ENCODE data around the gene GSTT2.

GSTT2 gene

GRCh38 chr22:24009227-24010017, 29.5 kb downstream of the GSTT2 start:
- no peak for DNase-seq

- DNase-seq: no peak
Measured at GRCh38 chr22:24010018-24010391, 30.1 kb downstream of the GSTT2 start.

GRCh38 chr22:24011735-24012068, 31.8 kb downstream of the GSTT2 start:
- DNase-seq: no peak

GRCh38 chr22:24016156-24016555, 36.2 kb downstream of the GSTT2 start:
- no peak for DNase-seq

- no peak for DNase-seq
Measured at GRCh38 chr22:24021304-24021703, 41.4 kb downstream of the GSTT2 start.

GRCh38 chr22:24023204-24023789, 43.4 kb downstream of the GSTT2 start:
- no peak for DNase-seq

GRCh38 chr22:24024354-24024753, 44.4 kb downstream of the GSTT2 start:
- no peak for DNase-seq

- no peak for DNase-seq
Measured at GRCh38 chr22:24025475-24025874, 45.5 kb downstream of the GSTT2 start.

- DNase-seq: no peak
Measured at GRCh38 chr22:24026056-24026455, 46.1 kb downstream of the GSTT2 start.

- DNase-seq: no peak
Measured at GRCh38 chr22:24026733-24027132, 46.8 kb downstream of the GSTT2 start.

- no peak for DNase-seq
Measured at GRCh38 chr22:24027389-24027975, 47.5 kb downstream of the GSTT2 start.

GRCh38 chr22:24027991-24028390, 48.1 kb downstream of the GSTT2 start:
- DNase-seq: no peak

- DNase-seq: no peak
Measured at GRCh38 chr22:24028533-24028932, 48.6 kb downstream of the GSTT2 start.

GRCh38 chr22:24029304-24029703, 49.4 kb downstream of the GSTT2 start:
- DNase-seq: no peak

- DNase-seq: no peak
Measured at GRCh38 chr22:24030186-24030702, 50.3 kb downstream of the GSTT2 start.
